GM18870 (cell line): Measurements from ENCODE around the gene RASD1.
"Not testable (repeated sequence)": the region's sequence is repeated elsewhere in the genome, so short reads cannot be mapped to it uniquely, and the experiment has no call there.

Experiments
- ATAC-seq: cut with Tn5 transposase; IDR thresholded peaks from one replicate; pipeline ENCODE4 v1.9.1; 2021; ENCODE audit warnings: moderate library complexity; ENCODE audit not compliant: unreplicated experiment

Gene RASD1

DNA sequence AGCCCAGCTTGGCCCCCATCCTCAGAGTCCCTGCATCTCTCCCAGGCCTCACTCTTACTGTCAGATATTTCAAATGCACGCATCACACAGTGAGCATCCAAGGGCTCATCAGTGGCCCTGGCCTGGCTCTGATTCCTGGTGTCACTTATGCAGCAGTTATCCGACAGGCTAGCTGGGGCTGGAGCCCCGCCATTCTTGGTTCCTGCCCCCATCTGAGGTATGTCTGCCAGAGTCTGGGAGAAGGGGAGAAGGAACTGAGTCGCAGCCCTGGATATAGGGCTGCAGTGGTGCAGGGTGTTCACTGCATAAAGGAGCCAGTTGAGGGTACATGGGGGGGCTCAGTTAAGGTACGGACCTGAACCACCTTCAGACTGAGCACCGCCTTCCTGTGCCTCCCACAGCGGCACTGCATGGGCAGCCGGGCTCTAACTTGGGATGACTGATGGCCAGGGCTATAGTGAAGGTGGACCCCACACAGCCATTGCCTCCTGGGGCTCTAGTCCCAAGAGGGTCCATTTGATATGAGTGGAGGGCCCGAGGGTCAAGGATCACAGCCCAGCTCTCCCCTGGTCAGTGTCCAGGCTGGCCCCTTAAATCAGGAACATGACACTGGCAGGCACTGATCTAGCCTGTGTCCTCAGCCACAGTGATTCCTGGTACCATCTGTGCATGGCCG, 1.8 kb upstream of the RASD1 start:
- ATAC-seq = no peak

DNA sequence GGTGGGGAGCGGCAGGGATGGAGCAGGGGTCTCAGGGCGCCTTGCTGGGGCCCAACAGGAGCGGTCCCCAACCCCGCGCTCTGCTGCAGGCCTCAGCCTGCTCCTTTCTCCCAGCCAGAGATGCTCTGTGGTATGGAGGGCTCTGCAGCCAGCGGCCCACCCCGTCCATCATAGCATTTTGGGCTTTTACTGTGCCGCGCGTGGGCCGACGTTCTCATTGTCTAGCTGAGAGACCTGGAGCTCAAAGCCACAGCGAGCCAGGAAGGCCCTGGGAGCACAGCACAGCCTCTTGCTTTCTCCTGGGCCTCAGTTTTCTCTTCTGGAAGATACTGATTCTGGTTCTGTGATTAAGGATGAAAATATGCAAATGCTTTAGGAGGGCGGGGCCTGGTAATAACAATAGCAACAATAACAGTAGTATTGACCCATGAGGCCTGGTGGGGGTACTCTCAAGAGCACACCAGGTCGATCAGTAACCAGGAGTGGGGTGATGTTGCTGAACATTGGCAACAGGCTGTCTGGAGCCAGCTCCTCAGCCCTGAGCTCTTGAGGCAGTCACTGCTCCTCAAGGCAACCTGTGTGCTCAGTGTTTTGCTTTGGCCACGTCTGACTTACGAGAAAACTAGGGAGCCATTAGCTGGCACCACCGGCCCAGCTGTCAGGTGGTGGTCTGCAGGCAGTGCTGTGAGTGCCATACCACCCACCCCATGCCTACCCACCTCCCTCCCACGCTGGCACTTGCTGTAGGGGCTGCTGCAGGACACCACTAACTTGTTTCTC, 1.1 kb upstream of the RASD1 start:
- no peak for ATAC-seq

DNA sequence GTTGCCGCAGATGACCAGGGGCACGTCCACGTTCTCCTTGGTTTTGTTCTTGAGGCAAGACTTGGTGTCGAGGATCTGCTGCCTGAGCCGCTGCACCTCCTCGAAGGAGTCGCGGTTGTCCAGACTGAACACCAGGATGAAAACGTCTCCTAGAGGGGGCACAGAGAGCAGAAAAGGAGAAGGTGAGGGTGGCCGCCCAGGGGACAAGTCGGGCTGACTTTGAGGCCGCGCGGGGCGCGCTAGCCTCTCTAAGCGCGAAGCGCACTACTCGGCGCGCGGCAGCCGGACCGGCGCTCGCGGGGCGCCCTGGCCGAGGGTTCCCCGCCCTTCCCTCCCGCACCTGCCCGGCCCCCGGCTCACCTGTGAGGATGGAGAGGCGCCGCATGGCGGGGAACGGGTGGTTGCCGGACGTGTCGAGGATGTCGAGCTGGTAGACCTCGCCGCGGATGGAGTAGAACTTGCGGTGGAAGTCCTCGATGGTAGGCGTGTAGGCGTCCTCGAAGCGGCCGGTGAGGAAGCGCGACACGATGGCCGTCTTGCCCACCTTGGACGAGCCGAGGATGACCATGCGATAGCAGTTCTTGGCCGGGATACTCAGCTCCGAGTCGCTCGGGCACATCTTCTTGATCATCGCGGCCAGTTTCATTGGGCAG, 533 bp downstream of the RASD1 start:
- no peak for ATAC-seq

DNA sequence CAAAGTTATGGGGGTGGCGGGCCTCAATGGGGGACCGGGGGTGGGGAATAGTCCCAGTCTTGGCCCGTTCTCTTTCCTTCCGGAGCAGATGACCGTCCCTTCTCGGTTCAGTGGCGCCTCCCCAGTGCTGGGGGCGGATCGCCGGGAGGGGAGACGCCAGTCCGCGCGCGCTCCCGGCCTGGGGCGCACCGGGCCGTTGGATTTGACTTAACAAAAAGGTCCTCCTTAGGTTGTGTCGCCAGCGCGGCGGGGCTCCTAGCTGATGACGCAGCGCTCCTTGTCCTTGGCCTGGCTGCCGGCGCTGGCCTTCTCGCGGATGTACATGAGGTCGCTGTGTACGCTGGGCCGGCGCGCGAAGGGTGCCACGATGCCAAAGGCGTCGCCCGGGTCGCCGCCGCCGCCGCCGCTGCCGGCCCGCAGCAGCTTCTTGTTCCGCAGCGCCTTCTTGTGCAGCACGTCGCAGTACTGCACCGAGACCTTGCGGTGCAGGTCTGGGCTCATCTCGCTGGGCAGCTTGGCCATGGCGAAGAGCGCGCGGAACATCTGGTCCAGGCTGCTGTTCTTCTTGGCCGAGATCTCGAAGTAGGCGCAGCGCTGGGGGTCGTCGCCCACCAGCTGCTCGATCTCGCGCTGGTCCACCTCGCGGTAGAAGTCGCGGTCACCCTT, 1.2 kb downstream of the RASD1 start:
- no peak for ATAC-seq

DNA sequence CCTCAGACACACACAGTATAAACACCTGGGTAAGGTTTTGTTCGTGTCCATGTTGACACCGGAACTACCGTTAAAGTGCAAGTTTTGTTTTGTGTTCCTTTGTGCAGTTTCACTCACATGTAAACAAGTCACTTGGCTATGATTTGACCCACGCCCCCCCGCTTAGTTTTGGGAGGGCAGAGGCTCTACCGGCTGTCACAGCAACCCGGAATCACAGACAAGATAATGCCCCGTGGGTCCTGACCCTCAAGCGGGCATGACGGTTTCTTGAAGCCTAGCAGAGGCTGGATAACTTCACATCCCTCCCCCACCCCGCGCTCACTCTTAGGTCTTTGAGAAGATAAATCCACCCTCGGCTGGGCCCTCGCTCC, 1.7 kb downstream of the RASD1 start:
- ATAC-seq = no peak

DNA sequence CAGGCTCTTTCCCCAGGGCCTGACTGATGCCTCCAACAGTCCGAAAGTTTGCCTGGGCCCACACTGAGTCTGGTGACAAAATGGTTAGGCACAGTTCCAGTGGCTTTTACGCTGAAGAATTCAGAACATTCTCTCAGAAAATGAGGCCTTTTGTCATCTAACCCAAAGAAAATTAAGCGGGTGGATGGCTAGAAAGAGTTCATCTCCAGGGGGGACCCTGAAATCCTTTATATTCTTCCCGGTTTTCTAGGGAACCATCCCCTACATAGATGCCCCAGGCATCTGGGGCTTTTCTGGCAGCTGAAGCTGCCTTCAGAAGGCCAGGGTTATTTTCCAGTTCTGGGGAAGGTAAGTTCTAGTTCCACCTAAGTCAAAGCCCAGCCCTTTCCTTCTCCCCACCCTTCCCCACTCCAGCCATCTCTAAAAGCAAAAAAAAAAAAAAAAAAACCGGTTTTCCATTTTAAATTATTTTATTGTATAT, 2.2 kb downstream of the RASD1 start:
- no peak for ATAC-seq

DNA sequence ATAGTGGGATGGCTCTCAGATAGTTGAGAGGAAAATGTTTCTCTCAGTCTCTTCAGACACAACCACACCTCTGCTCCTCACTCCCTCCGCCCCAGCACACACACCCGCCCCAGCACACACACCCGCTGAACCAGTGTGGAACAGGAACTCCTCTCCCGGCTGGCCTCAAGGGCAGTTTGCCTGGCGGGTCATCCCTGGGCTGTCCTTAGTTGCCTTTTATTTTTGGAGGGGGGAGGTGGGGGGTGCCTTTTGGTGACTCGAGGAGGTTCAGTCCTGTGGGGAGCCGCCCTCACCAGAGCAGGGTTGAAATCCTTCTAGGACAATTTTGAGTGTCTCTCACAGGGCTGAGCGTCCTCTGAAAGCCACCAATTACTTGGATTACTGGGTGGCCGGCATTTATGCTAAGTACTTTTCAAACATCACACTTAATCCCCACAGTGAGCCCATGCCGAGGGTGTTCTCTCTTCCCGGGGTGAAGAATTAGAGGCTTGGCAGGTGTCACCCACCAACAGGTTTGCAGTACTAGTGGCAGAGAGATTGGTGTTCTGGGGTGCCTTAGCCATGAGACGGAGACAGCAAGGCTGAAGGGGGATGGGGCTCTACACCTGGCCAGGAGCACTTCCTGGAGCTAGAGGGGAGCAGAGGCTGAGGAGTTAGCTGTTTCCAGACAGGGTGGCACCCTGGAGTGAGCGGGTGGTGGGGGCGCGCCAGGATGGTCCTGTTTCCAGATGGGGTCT, 2.8 kb downstream of the RASD1 start:
- ATAC-seq = no peak

DNA sequence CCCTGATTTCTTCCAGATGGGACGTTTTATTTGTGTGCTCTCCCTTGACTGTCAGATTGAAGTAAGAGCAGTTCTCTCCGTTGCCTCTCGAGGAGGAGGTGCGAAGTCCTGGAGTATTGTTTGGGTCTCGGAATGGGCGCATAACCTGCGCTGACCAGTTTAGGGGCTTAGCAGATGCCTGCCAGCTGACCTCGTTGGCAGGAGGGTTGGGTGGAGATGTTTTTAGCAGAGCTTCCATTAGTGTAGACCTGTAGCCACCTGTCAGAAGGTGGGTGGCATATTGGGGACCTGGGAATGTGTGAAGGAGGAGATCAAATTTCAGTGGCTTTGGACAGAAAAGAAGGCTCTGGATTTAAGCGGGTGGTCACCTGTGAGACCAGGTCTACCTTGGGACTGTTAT, 3.6 kb downstream of the RASD1 start:
- ATAC-seq = no peak

DNA sequence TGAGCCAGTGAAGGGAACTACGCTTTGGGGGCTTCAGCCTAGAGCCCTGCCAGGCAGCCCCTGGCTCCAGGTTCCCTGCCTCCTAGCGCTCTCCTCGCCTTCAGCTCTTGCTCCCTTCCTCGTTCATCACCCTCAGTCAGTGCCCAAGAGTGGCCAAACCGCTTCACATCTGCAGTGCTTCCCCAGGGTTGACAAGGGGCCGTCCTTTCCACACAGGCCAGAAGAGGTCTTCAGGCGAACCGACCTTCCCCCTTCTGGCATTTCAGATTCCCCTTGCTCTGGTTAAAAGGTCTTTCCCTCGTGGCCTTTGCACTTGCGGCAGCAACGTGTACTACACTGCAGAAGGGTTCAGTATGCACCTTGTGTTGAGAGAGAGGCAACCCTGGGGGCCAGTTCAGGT, 4.1 kb downstream of the RASD1 start:
- ATAC-seq = no peak

DNA sequence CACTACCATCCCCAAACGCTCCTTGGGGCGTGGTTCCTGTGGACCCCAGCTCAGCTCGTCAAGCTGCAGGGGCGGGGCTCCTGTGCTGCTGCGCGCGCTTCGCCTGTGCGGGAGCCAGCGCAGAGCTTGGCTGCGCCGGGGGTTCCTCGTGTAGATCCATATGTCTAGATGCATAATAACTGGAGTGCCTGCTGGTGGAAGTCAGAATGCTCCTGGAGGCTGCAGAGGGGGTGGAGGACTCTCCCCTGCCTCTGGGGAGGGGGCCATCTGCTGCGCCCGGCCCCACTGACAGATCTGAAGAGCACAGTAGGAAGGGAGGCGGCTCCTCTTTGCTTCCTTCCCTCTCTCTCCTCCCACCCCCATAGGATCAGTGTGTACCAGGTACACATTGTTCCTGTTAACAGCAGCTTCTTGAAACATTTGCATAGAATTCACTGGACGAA, 4.6 kb downstream of the RASD1 start:
- ATAC-seq = no peak

DNA sequence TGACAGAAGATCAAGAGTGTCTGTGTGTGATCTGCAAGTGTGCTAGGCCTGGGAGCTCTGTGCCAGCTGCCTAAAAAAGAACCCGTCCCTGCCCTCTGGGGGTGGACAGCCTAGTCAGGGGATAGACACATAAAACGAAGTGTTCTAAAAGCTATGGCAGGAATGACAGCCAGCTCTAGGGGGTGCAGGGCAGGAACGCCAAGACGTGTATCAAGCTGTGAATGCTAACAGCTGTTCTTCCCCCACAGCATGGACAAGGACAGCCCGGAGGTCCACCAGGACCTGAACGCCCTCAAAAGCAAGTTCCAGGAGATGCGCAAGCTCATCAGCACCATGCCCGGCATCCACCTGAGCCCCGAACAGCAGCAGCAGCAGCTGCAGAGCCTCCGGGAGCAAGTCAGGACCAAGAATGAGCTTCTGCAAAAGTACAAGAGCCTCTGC, 5.1 kb downstream of the RASD1 start:
- no peak for ATAC-seq

DNA sequence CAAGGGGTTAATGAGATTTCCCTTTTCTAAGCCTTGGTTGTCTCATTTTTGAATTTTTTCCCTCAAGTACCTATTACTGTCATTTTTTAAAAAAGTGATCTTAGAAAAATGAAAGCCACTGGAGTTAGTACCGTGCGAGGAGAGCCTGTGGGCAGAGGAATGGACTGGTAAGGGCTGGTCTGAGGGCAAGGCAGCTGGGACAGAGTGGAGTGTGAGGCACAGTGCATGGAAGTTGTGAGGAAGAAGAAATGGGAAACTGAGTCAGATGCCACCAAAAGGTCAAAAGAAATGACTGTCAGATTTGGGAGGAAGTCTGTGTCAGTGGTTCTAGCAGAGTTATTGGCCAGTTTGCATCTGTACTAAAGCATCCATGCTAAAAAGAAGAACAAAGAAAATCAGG, 8.2 kb downstream of the RASD1 start:
- no peak for ATAC-seq

DNA sequence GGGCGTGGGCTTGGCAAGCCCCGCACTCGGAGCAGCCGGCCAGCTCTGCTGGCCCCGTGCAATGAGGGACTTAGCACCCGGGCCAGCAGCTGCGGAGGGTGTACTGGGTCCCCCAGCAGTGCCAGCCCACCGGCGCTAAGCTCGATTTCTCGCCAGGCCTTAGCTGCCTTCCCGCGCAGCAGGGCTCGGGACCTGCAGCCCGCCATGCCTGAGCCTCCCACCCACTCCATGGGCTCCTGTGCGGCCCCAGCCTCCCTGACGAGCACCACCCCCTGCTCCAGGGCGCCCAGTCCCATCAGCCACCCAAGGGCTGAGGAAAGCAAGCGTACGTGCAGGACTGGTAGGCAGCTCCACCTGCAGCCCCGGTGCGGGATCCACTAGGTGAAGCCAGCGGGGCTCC, 9.8 kb downstream of the RASD1 start:
- ATAC-seq = not testable (repeated sequence)

DNA sequence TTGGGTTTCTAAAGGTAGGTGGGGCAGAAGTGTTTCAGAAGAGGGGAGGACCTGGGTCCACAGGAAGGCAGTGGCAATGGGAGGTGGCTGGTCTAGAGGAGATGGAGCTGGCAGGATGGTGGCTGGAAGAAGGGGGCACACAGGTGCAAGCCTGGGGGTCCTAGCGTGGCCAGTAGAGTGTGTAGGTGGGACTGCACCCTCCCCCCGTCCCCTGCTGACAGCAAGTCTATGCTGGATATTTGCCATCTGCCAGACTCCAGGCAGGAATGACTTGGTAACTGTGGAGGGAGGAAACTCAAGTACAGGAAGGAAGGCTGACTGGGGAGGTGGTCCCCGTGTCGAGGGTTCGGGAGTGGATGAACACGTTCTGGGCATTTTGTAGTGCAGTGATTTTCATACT, 10.8 kb downstream of the RASD1 start:
- no peak for ATAC-seq

DNA sequence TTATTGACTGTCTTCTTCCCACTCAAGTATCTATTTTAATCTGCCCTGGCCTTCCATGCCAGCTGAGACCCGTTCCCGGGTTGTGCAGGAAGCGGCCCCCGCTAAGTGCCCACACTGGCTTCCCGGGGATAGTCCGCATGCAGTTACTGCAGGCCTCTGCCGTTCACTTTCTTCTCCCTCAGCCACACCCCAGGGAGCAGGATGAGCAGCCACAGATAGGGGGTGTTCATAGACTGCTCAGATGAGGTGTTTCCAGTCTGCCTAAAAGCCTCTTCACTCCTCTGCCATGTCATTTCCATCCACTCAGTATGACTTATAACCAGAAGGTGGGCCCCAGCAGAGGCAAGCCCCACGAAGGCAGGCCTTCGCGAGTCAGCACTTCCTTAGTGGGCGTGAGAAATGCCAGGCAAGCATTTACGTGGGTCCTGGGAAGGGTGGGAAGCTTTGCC, 11.7 kb downstream of the RASD1 start:
- no peak for ATAC-seq

DNA sequence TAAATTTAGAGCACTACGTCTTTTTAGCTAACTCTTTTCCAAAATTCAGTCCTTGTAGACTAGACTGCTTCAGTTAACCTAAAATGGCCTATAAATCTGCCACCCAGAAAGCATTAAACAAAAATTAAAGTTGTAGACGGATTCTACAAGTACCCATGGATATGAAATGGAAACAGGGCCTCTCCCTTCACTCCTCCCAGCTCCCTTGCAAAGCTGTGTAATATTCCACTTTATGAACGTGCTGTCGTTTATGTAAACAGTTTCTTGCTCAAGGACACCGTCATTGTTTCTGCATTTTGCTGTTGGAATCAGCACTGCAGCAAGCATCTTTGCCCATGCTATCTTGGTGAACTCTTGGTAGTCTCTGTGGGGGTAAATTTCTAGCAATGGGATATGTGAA, 14.3 kb downstream of the RASD1 start:
- no peak for ATAC-seq

DNA sequence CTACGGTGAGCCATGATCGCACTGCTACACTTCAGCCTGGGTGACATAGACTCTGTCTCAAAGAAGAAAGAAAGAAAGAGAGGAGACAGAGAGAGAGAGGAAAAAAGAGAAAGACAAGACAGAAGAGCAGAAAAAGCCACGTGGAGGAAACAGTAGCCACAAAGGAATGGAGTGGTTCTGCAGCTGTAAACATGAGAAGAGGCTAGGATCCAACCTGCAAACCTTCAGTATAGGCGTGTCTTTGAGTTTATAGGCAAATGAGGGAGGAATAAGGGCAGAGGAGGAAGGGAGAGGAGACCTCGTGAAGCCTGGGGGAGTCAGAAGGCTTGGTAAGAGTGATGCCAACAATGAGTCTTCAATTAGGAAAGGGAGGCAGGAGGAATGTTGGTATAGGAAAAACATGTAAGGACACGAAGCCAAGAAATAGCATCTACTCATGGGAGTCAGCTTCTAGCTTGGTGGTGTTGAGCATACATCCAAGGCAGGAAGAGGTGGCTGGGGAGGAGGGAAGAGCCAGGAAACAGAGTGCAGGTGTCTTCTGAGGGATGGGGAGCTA, 15.5 kb downstream of the RASD1 start:
- ATAC-seq = no peak

DNA sequence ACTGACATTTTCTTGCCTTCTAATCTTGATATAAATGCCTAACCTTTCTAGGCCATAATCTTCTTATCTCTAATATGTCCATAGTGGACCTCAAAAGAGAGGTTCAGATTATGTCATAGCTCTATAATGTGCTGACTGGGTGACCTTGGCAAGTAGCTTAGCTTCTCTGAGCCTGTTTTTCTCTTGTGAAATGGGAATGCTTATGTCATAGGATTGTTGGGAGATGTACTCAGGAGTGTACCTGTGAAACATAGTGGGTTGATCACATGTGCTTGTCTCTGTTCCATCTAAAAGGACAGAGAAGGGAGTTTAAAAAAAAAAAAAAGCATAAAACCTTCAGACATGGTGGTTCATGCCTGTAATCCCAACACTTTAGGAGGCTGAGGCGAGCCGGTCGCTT, 17.0 kb downstream of the RASD1 start:
- no peak for ATAC-seq

DNA sequence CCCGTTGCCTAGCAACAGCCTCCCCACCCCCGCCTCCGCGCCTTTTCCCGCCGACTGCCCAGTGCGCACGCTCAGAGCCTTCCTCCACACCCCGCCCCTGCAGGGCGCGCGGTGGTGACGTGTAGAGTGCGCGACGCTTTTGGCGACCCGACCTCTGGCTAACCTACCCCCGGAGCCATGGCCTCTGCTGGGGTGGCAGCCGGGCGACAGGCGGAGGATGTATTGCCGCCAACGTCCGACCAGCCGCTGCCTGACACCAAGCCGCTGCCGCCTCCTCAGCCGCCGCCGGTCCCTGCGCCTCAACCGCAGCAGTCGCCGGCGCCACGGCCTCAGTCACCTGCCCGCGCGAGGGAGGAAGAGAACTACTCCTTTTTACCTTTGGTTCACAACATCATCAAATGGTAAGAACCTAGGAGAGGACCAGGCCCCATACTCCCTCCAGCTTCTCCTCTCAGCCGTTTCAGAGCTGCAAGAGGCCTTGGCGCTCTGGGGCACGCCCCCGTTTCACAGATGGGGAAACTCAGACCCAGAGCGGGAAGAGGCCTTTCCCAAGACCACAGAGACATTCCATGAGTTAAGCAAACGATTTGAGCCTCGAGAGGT, 19.2 kb downstream of the RASD1 start, which contains the start of gene MED9:
TSS of gene MED9 (plus strand) at position 136 of the 603 bp plus-strand sequence. CDS start at position 178, 42 bp downstream.
- ATAC-seq = no peak

DNA sequence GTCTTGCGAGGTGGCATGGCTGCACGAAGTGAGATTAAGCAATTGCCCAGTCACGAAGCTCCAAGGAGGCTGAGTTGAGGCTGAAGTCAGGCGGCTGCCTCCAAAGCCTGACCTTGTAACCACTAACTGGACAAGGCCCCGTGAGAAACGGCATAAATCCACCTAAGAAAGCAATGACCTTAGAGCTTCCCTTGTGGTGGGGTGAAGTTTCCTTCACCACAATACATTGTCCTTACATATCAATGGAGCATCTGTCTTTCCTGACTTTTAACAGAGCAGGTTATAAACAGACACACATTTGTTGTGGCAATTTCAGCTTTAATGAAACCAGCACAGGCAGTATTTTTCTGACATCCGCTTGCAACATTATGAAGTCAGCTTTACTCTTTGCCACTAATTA, 21.9 kb downstream of the RASD1 start:
- no peak for ATAC-seq
